Stimulated activated CD8-positive, alpha-beta memory T cell treated with anti-CD3 and anti-CD28 coated beads, Interleukin-12 subunit alpha, Interleukin-12 subunit beta, amount 100 ng/mL, for 1 hour (primary cell): Measurements from ENCODE around the gene NDUFA11.

Source experiments
- DNase-seq: peaks from one replicate; pipeline ENCODE4 v3.0.0-alpha.2; 2020; ENCODE audit warnings: low read depth

NDUFA11 gene

DNA sequence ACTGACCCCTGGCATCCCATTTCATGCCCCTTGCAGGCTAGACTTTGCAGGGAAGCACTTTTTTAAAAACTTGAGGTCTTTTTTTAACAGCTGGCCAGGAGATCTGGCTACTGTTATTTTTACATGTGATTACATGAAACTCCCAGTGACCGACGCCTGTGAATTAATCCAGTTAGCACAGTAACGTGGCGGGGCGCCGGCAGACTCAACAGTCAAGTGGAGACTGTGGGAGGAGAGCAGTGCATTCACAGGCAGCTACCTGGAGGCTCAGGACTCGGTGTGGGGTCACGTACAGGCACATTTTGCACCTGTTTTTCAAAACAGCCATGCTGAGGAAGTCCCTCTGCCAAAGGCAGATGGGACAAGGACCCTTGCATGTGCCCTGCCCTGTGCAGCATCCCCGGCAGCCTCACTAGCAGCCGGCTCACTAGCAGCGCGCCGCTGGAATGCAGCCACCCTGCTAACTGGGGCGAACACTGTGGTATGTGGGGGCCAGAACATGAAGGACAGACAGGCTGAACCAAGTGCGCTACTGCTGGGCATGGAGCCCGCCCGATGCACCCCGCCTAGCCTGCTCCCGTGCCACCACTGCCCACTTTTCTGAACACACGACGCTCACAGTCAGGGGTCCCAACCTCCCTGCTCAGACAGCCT is 29.1 kb upstream of the NDUFA11 start:
- no peak for DNase-seq

- DNase-seq: no peak
These were observed 28.6 kb upstream of the NDUFA11 start for GRCh38 chr19:5932146-5932545.

GRCh38 chr19:5931251-5931650 is 27.7 kb upstream of the NDUFA11 start:
- DNase-seq: no peak

GRCh38 chr19:5929625-5930024 is 26.0 kb upstream of the NDUFA11 start:
- no peak for DNase-seq

DNA sequence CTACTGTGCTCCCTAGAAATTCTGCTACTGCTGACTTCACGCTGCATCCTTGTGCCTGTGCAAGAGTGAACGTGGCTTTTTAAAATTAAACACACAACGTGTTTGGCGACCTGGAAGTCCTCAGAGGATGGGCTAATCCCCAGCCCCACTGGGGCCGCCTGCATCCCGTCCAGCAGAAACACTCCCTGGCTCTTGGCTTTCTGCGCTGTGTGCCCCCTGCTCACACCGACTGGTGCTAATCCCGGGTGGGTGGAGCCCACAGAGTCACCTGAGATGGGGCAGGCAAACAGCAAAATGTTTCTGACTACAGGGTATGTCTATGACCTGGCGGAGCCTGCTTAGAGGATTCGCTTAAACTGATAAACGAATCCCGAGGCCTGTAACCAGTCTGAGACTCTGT is 25.6 kb upstream of the NDUFA11 start:
- no peak for DNase-seq

GRCh38 chr19:5927441-5927821 is 23.8 kb upstream of the NDUFA11 start:
- DNase-seq: no peak

- DNase-seq: no peak
These were observed 23.3 kb upstream of the NDUFA11 start for GRCh38 chr19:5926641-5927440.

DNA sequence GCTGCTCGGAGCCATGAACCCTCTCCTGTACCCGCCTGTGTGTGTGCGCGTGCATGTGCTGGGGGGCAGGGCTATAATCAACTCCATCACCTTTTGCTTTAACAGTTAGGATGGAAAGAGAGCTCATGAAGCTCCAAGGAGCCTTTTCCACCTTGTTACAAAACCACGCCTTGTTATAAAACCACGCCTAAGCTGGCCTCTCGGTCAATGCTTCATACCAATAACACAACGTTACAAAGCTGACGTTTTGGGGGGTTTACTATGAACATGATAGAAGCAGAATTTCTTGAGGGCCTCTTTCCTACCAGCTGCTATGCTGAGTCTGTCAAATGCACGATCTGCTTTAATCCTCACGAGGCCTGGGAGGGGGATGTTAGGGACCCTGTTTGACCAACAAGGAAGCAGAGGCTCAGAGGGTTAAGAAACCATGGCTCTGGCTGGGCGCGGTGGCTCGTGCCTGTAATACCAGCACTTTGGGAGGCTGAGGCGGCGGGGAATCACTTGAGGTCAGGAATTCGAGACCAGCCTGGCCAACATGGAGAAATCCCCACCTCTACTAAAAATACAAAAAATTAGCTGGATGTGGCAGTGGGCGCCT is 22.3 kb upstream of the NDUFA11 start:
- no peak for DNase-seq

DNA sequence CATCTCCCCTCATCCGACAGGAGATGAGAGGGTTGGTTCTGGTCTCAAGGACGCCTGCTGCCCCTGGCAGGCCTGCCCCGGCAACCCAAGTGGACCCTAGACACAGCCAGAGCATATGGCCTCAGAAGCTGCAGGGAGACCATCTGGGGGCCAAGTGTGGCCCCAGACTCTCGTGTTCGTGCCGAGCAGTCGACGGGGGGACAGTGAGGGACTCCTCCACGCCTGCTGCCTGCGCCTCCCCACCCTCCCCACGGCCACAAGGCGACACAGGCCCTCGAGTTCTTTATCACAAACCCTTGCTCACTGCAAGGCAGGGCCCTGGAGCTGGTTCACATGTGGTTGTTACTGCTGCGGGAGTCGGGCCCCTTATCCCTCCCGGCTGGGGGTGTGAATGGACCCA is 19.8 kb upstream of the NDUFA11 start:
- DNase-seq: no peak

GRCh38 chr19:5922161-5922545 is 18.6 kb upstream of the NDUFA11 start:
- no peak for DNase-seq

GRCh38 chr19:5921516-5922160 is 18.0 kb upstream of the NDUFA11 start:
- DNase-seq: no peak

DNA sequence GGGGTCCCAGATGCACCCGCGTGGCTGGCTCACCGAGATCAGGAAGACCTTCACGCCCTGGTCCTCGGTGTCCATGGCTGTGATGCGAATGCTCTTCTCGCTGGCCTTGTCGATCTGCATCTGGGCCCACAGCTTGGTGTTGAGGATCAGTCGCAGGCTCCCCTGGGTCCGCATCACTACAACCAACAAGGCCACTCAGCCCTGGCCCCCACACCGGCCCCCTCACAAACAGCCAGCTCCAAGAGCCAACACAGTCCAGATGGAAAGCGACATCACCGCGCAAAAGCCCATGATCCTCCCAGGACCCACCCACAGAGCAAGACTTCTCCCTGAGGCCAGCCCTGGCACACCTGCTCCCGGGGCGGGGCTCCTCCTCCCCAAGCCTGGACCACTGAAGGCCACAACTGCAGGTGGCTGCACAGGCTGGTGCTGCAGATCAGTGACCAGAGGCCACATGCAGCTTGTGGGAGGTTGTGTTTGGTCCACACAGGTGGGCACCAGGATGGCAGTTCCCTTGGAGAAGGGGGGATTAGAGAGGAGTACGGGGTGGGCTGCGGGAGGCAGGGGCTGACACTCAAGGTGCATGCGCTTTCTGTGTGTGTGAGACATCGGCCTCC is 15.0 kb upstream of the NDUFA11 start:
- DNase-seq: no peak

- no peak for DNase-seq
These were observed 14.0 kb upstream of the NDUFA11 start for GRCh38 chr19:5917431-5918107.

GRCh38 chr19:5916181-5916708 is 12.7 kb upstream of the NDUFA11 start:
- DNase-seq: no peak

- no peak for DNase-seq
These were observed 12.2 kb upstream of the NDUFA11 start for GRCh38 chr19:5915782-5916165.

GRCh38 chr19:5914946-5915781 is 11.6 kb upstream of the NDUFA11 start:
- DNase-seq: no peak

DNA sequence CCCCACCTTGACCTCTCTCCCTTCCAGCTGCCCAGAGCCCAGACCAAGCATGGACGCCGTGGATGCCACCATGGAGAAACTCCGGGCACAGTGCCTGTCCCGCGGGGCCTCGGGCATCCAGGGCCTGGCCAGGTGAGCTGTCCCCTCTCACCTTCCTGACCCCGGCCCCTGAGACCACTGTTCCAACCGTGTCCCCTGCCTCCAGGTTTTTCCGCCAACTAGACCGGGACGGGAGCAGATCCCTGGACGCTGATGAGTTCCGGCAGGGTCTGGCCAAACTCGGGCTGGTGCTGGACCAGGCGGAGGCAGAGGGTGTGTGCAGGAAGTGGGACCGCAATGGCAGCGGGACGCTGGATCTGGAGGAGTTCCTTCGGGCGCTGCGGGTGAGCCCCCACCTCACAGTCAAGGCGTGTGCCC is 10.8 kb upstream of the NDUFA11 start:
- no peak for DNase-seq

- DNase-seq: no peak
These were observed 10.3 kb upstream of the NDUFA11 start, which contains the start of gene CAPS for GRCh38 chr19:5913739-5914357. Gene CAPS, plus strand, starts transcription at chr19:5914254. Its CDS starts 153 bp downstream, at chr19:5914407.

DNA sequence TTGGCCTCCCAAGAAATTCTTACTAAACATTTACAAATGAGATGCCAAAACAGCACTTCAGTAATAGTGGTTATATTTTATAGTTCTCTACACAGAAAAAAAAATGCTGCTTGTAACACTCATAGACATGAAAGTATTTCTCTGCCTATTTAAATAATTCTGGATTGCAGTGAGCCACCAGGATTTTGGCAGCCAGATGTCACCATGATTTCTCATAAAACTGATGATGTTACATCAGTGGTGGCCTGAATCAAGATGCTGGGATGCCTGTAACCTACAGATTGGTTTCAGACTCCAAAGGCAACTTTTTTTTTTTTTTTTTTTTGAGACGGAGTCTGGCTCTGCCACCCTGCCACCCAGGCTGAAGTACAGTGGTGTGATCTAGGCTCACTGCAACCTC is 7.8 kb upstream of the NDUFA11 start:
- no peak for DNase-seq

- DNase-seq: no peak
These were observed 7.0 kb upstream of the NDUFA11 start for GRCh38 chr19:5910638-5910907.
